ENCODE results near the gene SLC44A2.
A peak's percentile ranks its signal among the peaks of the same experiment; 100 is the strongest.

- TF ChIP-seq CTCF (IDR thresholded peaks at IDR 0.05) (no peak), POLR2A (IDR thresholded peaks at IDR 0.05) (peak; percentile 28), EP300 (IDR thresholded peaks at IDR 0.05) (no peak)
Measured at GRCh38 chr19:10625003-10625761, at the start of gene SLC44A2.

Measured in ovary (tissue), 3 donors.